ENCODE measurements around the gene TRAPPC14.

TRAPPC14 gene

DNA sequence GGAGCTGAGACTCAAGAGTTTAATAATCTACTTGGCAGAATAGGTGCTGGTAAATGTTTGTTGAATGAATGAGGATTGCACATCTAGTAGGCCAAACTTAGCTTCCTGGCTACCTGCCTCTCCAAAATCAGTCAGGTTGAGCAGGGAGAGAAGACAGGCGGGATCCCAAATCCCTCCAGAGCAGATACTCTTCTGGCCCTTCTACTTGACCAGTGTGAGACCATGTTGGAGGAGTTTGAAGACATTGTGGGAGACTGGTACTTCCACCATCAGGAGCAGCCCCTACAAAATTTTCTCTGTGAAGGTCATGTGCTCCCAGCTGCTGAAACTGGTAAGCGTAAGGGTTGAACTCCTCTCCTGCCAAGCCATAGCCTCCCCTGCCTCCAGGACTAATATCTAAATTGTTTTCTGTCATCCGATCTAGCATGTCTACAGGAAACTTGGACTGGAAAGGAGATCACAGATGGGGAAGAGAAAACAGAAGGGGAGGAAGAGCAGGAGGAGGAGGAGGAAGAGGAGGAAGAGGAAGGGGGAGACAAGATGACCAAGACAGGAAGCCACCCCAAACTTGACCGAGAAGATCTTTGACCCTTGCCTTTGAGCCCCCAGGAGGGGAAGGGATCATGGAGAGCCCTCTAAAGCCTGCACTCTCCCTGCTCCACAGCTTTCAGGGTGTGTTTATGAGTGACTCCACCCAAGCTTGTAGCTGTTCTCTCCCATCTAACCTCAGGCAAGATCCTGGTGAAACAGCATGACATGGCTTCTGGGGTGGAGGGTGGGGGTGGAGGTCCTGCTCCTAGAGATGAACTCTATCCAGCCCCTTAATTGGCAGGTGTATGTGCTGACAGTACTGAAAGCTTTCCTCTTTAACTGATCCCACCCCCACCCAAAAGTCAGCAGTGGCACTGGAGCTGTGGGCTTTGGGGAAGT, 34.0 kb downstream of the TRAPPC14 start:
- DNase-seq (ENCODE audit: low read depth) = no peak

GRCh38 chr7:100122568-100122967, 36.0 kb downstream of the TRAPPC14 start:
- DNase-seq (ENCODE audit: low read depth) = no peak

- DNase-seq (ENCODE audit: low read depth) = no peak
Observed at GRCh38 chr7:100122067-100122466, 36.5 kb downstream of the TRAPPC14 start.

DNA sequence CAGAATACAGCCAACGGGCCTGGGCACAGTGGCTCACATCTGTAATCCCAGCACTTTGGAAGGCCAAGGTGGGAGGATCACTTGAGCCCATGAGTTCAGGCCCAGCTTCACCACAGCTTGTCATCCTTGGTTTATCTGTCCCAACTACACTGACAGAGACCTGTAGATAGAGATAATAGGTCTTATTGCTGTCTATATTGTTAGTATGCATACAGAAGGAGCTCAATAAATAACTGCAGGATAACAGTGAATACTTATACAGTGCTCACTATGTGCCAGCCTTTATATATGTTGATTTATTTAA, 37.8 kb downstream of the TRAPPC14 start:
- no peak for DNase-seq (ENCODE audit: low read depth)

GRCh38 chr7:100119970-100120732, 38.4 kb downstream of the TRAPPC14 start:
- peak; percentile 29 for DNase-seq (ENCODE audit: low read depth)

GRCh38 chr7:100119072-100119969, 39.2 kb downstream of the TRAPPC14 start, which contains the start of the genes CNPY4 and TAF6:
TSS of gene CNPY4 (plus strand) at chr7:100119634. CDS start at chr7:100119745, 111 bp downstream.
TSS of gene TAF6 (minus strand) at chr7:100119358. CDS start at chr7:100114209, 5,149 bp downstream.
- DNase-seq (ENCODE audit: low read depth) = peak; percentile 92

- peak; percentile 35 for DNase-seq (ENCODE audit: low read depth)
Observed at GRCh38 chr7:100118388-100119071, 40.0 kb downstream of the TRAPPC14 start.

GRCh38 chr7:100115026-100115425, 43.5 kb downstream of the TRAPPC14 start:
- no peak for DNase-seq (ENCODE audit: low read depth)

GRCh38 chr7:100111914-100112313, 46.6 kb downstream of the TRAPPC14 start:
- no peak for DNase-seq (ENCODE audit: low read depth)

DNA sequence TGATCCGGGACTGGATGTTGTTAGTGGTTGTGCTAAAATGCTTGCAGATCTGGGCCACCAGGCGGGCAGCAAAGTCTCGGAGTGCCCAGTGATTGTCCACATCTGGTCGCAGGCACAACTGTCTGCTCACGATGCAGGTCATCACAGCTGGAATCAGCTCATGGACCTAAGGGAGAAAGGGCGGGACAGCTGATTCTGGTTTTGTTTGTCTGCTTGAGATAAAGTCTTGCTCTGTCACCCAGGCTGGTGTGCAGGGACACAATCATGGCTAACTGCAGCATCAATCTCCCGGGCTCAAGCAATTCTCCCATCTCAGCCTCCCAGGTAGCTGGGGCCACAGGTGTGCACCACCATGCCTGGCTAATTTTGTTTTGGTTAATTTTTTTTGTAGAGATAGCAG, 47.4 kb downstream of the TRAPPC14 start:
- no peak for DNase-seq (ENCODE audit: low read depth)

DNA sequence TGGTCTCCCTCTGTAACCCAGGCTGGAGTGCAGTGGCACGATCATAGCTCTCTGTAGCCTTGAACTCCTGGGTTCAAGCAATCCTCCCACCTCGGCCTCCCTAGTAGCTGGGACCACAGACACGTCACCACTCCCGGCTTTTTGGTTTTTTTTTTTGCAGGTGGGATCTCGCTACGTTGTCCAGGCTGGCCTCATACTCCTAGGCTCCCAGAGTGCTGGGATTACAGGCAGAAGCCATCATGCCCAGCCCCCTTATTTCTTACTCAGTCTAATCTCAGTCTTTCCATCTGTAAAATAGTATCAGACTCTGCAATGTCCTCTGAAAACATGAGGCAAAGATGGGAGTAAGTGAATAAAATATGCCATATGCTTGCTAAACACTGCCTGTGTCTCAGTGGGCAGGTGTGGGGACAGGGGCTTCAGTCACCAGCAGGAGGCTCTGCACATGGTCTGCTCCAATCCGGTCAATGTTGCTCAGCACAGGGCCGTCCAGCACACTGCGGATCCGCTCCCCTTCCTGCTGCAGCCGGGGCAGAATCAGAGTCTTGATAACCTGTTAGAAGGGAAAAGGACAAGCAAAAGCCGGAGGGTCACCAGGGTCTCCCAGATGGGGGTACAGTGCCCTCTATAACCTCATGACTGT, 48.9 kb downstream of the TRAPPC14 start:
- no peak for DNase-seq (ENCODE audit: low read depth)

- DNase-seq (ENCODE audit: low read depth) = no peak
Observed at GRCh38 chr7:100107890-100108289, 50.6 kb downstream of the TRAPPC14 start.

- DNase-seq (ENCODE audit: low read depth) = no peak
Observed at GRCh38 chr7:100107125-100107737, 51.3 kb downstream of the TRAPPC14 start.

DNA sequence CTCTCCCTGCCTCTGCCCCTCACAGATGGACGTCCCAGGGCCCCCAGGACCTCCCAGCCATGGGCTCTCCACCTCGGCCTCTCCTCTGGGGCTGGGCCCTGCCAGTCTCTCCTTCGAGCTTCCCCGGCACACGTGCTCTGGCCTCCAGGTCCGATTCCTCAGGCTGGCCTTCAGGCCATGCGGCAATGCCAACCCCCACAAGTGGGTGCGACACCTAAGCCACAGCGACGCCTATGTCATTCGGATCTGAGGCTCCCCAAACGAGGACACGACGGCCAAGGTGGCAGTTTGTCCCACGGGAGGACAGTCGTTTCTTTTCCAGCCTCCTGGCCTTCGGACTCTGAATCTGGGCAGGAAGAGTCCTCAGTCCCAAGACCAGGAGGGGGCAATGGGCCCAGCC, 51.9 kb downstream of the TRAPPC14 start:
- DNase-seq (ENCODE audit: low read depth) = no peak

DNA sequence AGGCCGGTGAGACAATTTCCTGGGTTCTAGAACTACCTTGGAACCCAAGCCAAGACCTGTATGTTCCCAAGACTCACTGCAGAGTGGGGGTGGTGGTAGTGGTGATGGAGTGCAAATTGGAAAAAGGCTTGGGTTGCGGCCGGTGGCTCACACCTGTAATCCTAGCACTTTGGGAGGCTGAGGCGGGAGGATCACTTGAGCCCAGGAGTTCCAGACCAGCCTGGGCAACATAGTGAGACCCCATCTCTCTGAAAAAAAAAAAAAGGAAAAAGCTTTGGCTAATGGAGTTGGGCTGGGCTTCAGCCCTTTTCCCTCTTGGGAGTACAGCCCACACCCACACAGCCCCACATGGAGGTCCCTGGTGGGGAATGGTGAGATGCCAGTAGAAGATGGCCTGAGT, 53.0 kb downstream of the TRAPPC14 start:
- no peak for DNase-seq (ENCODE audit: low read depth)
